GM23338 (cell line): Measurements from ENCODE around the gene TOX4. TPM values are rescaled to one million over a fixed set of nuclear protein-coding genes. Genes with fewer than 3 reads are reported as not detected.

Source experiments
- ATAC-seq: fragments of 200-7000 bp; cut with Tn5 transposase; 3 replicates; pipeline ENCODE4 v1.9.1; 2020
- DNase-seq: peaks from one replicate; pipeline ENCODE4 v3.0.0-alpha.2; 2015; ENCODE audit warnings: low spot score
- H2AFZ ChIP-seq: fragments of 200-600 bp; sonication (generic); 2 replicates; pipeline ENCODE4 v1.8.0; 2016; ENCODE audit warnings: antibody characterized with exemption, mild to moderate bottlenecking, moderate library complexity
- H3F3A ChIP-seq: fragments of 200-600 bp; sonication (generic); replicated peaks from 2 replicates; pipeline ENCODE4 v1.8.0; 2017; ENCODE audit warnings: antibody characterized with exemption, mixed run types, low read depth
- H3K27ac ChIP-seq: fragments of 200-600 bp; sonication (generic); 2 replicates; pipeline ENCODE4 v1.6.1; 2016; ENCODE audit warnings: low read depth
- H3K27me3 ChIP-seq: fragments of 200-600 bp; sonication (generic); 2 replicates; pipeline ENCODE4 v1.8.0; 2016; ENCODE audit warnings: mild to moderate bottlenecking, mixed run types, moderate library complexity; ENCODE audit not compliant: insufficient read depth
- H3K36me3 ChIP-seq: fragments of 200-600 bp; sonication (generic); 2 replicates; pipeline ENCODE4 v1.8.0; 2016; ENCODE audit warnings: mild to moderate bottlenecking; ENCODE audit not compliant: insufficient read depth
- H3K4me1 ChIP-seq: fragments of 200-600 bp; sonication (generic); 2 replicates; pipeline ENCODE4 v1.8.0; 2016; ENCODE audit warnings: mild to moderate bottlenecking, moderate library complexity; ENCODE audit not compliant: insufficient read depth
- H3K4me2 ChIP-seq: fragments of 200-600 bp; sonication (generic); 2 replicates; pipeline ENCODE4 v1.7.1; 2017; ENCODE audit warnings: mixed run types
- H3K4me3 ChIP-seq: fragments of 200-600 bp; sonication (generic); 2 replicates; pipeline ENCODE4 v1.6.1; 2016; ENCODE audit warnings: mixed run types
- H3K79me2 ChIP-seq: fragments of 200-600 bp; sonication (generic); replicated peaks from 2 replicates; pipeline ENCODE4 v1.8.0; 2017; ENCODE audit warnings: mild to moderate bottlenecking; ENCODE audit not compliant: insufficient read depth
- H3K9me2 ChIP-seq: fragments of 200-600 bp; sonication (generic); 2 replicates; pipeline ENCODE4 v1.8.0; 2017; ENCODE audit not compliant: insufficient read depth
- H4K20me1 ChIP-seq: fragments of 200-600 bp; sonication (generic); replicated peaks from 2 replicates; pipeline ENCODE4 v1.8.0; 2017; ENCODE audit warnings: mild to moderate bottlenecking; ENCODE audit not compliant: insufficient read depth
- H3K27ac Mint-ChIP-seq: 2 replicates; pipeline ENCODE4 v1.8.0; 2020; ENCODE audit warnings: inconsistent platforms, mild to moderate bottlenecking, moderate library complexity, mixed read lengths
- H3K27me3 Mint-ChIP-seq: 3 replicates; pipeline ENCODE4 v1.8.0; 2022; ENCODE audit warnings: low read depth, mild to moderate bottlenecking, moderate library complexity, mixed read lengths, inconsistent platforms; ENCODE audit not compliant: insufficient read depth, poor library complexity
- H3K36me3 Mint-ChIP-seq: 3 replicates; pipeline ENCODE4 v1.8.0; 2021; ENCODE audit warnings: low read depth, mild to moderate bottlenecking, inconsistent platforms, moderate library complexity, mixed read lengths
- H3K4me1 Mint-ChIP-seq: 3 replicates; pipeline ENCODE4 v1.8.0; 2020; ENCODE audit warnings: mild to moderate bottlenecking, inconsistent platforms, mixed read lengths
- H3K4me3 Mint-ChIP-seq: 3 replicates; pipeline ENCODE4 v1.8.0; 2021; ENCODE audit warnings: moderate library complexity, mild to moderate bottlenecking, inconsistent platforms, mixed read lengths
- H3K9me3 Mint-ChIP-seq: 3 replicates; pipeline ENCODE4 v1.8.0; 2020; ENCODE audit warnings: moderate library complexity, mild to moderate bottlenecking, inconsistent platforms, mixed read lengths
- CREB1 ChIP-seq: fragments of 250-450 bp; sonication (Bioruptor Pico); IDR thresholded peaks from 2 replicates; pipeline ENCODE4 v1.5.0; 2020; ENCODE audit warnings: low read depth, mild to moderate bottlenecking, moderate library complexity
- EZH2 ChIP-seq: fragments of 200-600 bp; sonication (generic); IDR thresholded peaks from one replicate; pipeline ENCODE4 v1.8.0; 2017; ENCODE audit warnings: antibody characterized with exemption, mild to moderate bottlenecking, low read depth; ENCODE audit not compliant: unreplicated experiment
- EZH2phosphoT487 ChIP-seq: fragments of 200-600 bp; sonication (generic); IDR thresholded peaks from one replicate; pipeline ENCODE4 v1.8.1; 2018; ENCODE audit warnings: antibody characterized with exemption; ENCODE audit not compliant: unreplicated experiment
- JUNB ChIP-seq: IDR thresholded peaks from one replicate; pipeline ENCODE4 v1.6.1; 2016; ENCODE audit warnings: antibody characterized with exemption; ENCODE audit not compliant: unreplicated experiment
- NANOG ChIP-seq: IDR thresholded peaks from 2 replicates; pipeline ENCODE4 v1.6.1; 2016; ENCODE audit warnings: antibody characterized with exemption, borderline replicate concordance
- POLR2AphosphoS5 ChIP-seq: IDR thresholded peaks from 2 replicates; pipeline ENCODE4 v1.6.1; 2016; ENCODE audit warnings: antibody characterized with exemption, low read depth
- ZNF331 ChIP-seq: fragments of 250-450 bp; sonication (Bioruptor Pico); IDR thresholded peaks from 2 replicates; pipeline ENCODE4 v1.5.0; 2020; ENCODE audit warnings: low read depth, mild to moderate bottlenecking, moderate library complexity
- polyA plus RNA-seq: library from polyadenylated mRNA; unstranded; fragments of >200 nt; fragmentation: Nextera tagmentation; extraction: Ambion mirVana; gene quantifications from 2 replicates; pipeline ENCODE4 v1.2.1, GENCODE V29; 2016
- total RNA-seq: library from RNA; depleted of rRNA; stranded (reverse); fragments of >200 nt; shearing (Covaris generic); gene quantifications from 2 replicates; pipeline ENCODE4 v1.2.3, GENCODE V29; 2014
- TF ChIP-seq, protein P1 (sequence below): IDR thresholded peaks from one replicate; pipeline ENCODE4 v1.6.1; 2018; ENCODE audit warnings: antibody characterized with exemption; ENCODE audit not compliant: unreplicated experiment
- TF ChIP-seq, protein P2 (sequence below), 2 experiments: fragments of 200-600 bp in 1 of 2; sonication (generic) in 1 of 2; conservative IDR thresholded peaks; 2 replicates each; pipeline versions ENCODE4 v1.5.1 to v1.6.1; 2016 to 2017; ENCODE audit warnings: antibody characterized with exemption in 2 of 2, low read depth in 2 of 2, mild to moderate bottlenecking in 2 of 2, moderate library complexity in 1 of 2

The TOX4 gene
- total and polyA plus RNA-seq, 2 experiments from 2014 or later, result 45.6 to 72.8 TPM

DNA sequence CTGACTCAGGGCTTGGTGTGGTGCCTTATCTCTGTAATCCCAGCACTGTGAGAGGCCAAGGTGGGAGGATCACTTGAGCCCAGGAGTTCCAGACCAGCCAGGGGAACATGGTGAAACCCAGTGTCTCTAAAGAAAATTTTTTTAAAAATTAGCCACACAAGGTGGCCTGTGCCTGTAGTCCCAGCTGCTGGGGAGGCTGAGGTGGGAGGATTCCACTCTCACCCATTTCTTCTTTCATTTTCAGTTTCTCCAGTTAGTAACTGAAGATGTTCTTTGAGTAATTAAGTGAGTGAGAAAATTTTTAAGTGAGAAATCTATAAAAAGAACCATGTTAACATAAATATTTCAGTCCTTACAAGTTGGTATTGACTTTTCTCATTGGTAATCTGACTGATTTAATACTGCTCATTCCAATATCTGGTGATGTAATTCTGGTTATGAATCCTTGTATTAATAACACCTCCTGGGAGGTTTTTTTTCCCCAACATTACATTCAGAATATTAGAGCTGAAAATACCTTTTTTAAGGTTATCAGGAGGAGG, 28.1 kb downstream of the TOX4 start (continued):
- TF ChIP-seq, protein P1, sequence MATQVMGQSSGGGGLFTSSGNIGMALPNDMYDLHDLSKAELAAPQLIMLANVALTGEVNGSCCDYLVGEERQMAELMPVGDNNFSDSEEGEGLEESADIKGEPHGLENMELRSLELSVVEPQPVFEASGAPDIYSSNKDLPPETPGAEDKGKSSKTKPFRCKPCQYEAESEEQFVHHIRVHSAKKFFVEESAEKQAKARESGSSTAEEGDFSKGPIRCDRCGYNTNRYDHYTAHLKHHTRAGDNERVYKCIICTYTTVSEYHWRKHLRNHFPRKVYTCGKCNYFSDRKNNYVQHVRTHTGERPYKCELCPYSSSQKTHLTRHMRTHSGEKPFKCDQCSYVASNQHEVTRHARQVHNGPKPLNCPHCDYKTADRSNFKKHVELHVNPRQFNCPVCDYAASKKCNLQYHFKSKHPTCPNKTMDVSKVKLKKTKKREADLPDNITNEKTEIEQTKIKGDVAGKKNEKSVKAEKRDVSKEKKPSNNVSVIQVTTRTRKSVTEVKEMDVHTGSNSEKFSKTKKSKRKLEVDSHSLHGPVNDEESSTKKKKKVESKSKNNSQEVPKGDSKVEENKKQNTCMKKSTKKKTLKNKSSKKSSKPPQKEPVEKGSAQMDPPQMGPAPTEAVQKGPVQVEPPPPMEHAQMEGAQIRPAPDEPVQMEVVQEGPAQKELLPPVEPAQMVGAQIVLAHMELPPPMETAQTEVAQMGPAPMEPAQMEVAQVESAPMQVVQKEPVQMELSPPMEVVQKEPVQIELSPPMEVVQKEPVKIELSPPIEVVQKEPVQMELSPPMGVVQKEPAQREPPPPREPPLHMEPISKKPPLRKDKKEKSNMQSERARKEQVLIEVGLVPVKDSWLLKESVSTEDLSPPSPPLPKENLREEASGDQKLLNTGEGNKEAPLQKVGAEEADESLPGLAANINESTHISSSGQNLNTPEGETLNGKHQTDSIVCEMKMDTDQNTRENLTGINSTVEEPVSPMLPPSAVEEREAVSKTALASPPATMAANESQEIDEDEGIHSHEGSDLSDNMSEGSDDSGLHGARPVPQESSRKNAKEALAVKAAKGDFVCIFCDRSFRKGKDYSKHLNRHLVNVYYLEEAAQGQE, result no peak
- TF ChIP-seq EZH2phosphoT487 (no peak), JUNB (no peak)

DNA sequence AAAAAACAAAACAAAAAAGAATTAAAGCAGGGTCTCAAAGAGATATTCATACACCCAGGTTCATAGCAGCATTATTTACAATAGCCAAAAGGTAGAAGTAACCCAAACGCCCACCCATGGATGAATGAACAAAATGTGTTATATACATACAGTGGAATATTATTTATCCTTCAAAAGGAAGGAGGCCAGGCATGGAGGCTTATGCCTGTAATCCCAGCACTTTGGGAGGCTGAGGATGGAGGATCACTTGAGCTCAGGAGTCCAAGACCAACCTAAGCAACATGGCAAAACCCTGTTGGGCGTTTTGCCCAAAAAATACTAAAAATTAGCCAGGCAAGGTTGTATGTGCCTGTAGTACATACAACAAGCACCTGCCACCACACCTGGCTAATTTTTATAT, 29.6 kb downstream of the TOX4 start:
- Histone ChIP-seq H3K79me2 (peaks cover 88% of the 10 kb centered on the region), H3K27ac (no peak overlapping the region; the same call in 1 of the 2 replicates), H3K4me3 (no peak overlapping the region), H2AFZ (no peak overlapping the region), H3F3A (peaks cover 12% of the 10 kb centered on the region; the same call in 1 of the 2 replicates), H3K9me2 (no peaks in the 10 kb centered on the region), H3K36me3 (peaks cover 28% of the 10 kb centered on the region), H4K20me1 (peaks cover 17% of the 10 kb centered on the region), H3K27me3 (no peaks in the 10 kb centered on the region), H3K4me1 (peaks cover 19% of the 10 kb centered on the region), H3K4me2 (no peak overlapping the region)
- no peak overlapping the region for H3K27ac Mint-ChIP-seq
- peaks cover 24% of the 10 kb centered on the region for H3K4me1 Mint-ChIP-seq
- no peak for ATAC-seq
- no peak for DNase-seq
- TF ChIP-seq CREB1 (CRISPR knock-in tag) (no peak), JUNB (no peak)
- H3K4me3 Mint-ChIP-seq, result no peak overlapping the region
- peaks cover 74% of the 10 kb centered on the region for H3K36me3 Mint-ChIP-seq
- H3K27me3 Mint-ChIP-seq, result peaks cover 9% of the 10 kb centered on the region
- H3K9me3 Mint-ChIP-seq, result peaks cover 4% of the 10 kb centered on the region; the same call in 2 of the 3 replicates

DNA sequence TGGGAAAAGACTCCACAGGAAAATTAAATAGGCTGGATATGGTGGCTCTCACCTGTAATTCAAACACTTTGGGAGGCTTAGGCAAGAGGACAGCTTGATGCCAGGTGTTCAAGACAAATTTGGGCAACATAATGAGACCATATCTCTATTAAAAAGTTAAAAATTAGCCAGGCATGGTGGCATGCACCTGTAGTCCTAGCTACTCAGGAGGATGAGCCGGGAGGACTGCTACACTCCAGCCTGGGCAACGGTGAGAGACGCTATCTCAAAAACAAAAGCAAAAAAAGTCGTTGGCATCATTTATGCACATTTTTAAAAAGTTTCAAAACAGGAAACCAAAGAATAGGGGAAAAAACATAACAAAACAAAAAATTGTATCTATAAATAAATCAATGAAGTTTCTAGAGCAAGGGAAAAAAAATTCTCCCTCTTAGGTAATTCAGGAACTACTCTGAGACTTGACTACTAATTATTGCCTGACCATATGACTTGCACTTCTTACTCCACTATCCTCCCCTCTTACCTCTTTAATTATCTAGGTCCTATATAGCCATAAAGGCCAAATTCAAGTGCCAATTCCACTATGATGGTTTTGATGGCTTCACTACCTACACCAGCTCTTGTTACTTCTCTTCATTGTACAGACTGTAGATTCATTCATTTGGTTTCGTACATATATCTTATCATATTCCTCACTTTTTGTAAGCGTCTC, 32.6 kb downstream of the TOX4 start:
- Histone ChIP-seq H3K4me2 (peak overlapping the region; percentile 83), H3K4me1 (peaks cover 28% of the 10 kb centered on the region), H3K4me3 (peak overlapping the region; percentile 93), H3K9me2 (no peaks in the 10 kb centered on the region), H2AFZ (no peak overlapping the region), H3K36me3 (peaks cover 10% of the 10 kb centered on the region), H4K20me1 (peaks cover 17% of the 10 kb centered on the region), H3F3A (no peaks in the 10 kb centered on the region), H3K79me2 (peaks cover 64% of the 10 kb centered on the region), H3K27me3 (no peaks in the 10 kb centered on the region), H3K27ac (peak overlapping the region; percentile 86)
- ATAC-seq (no peak), DNase-seq (no peak)
- H3K9me3 Mint-ChIP-seq, result peaks cover 10% of the 10 kb centered on the region; the same call in 2 of the 3 replicates
- H3K36me3 Mint-ChIP-seq, result peaks cover 52% of the 10 kb centered on the region
- H3K27ac Mint-ChIP-seq, result peak overlapping the region; percentile 98
- TF ChIP-seq, protein P2, sequence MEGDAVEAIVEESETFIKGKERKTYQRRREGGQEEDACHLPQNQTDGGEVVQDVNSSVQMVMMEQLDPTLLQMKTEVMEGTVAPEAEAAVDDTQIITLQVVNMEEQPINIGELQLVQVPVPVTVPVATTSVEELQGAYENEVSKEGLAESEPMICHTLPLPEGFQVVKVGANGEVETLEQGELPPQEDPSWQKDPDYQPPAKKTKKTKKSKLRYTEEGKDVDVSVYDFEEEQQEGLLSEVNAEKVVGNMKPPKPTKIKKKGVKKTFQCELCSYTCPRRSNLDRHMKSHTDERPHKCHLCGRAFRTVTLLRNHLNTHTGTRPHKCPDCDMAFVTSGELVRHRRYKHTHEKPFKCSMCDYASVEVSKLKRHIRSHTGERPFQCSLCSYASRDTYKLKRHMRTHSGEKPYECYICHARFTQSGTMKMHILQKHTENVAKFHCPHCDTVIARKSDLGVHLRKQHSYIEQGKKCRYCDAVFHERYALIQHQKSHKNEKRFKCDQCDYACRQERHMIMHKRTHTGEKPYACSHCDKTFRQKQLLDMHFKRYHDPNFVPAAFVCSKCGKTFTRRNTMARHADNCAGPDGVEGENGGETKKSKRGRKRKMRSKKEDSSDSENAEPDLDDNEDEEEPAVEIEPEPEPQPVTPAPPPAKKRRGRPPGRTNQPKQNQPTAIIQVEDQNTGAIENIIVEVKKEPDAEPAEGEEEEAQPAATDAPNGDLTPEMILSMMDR (conservative IDR thresholded peaks at IDR 0.05; ENCODE audit: low read depth in 2 of 2), result no peak
- TF ChIP-seq POLR2AphosphoS5 (no peak), ZNF331 (CRISPR knock-in tag) (no peak), NANOG (no peak), EZH2 (no peak)
- H3K27me3 Mint-ChIP-seq, result peaks cover 12% of the 10 kb centered on the region
- H3K4me1 Mint-ChIP-seq, result peaks cover 21% of the 10 kb centered on the region
- peak overlapping the region; percentile 96 for H3K4me3 Mint-ChIP-seq
